CD14-positive monocyte (primary cell): Measurements from ENCODE around the gene MYO1H. TPM values are rescaled to one million over a fixed set of nuclear protein-coding genes. Genes with fewer than 3 reads are reported as not detected.

ENCODE experiments used
- DNase-seq, 3 donors: peaks; one replicate each; pipeline ENCODE4 v3.0.0-alpha.2; 2011 to 2022
- H2AFZ ChIP-seq: 2 replicates; pipeline ENCODE4 v1.6.0; 2012; ENCODE audit warnings: mild to moderate bottlenecking, low read depth, low read length, inconsistent platforms; ENCODE audit not compliant: insufficient read depth, poor library complexity, severe bottlenecking
- H3K27ac ChIP-seq, 2 donors: 1 replicate in 1 of 2; 2 replicates in 1 of 2; pipeline ENCODE4 v1.5.1; 2012 to 2013; ENCODE audit warnings: low read length in 2 of 2, control low read depth in 1 of 2, inconsistent platforms in 1 of 2, low read depth in 1 of 2, mild to moderate bottlenecking in 1 of 2
- H3K27me3 ChIP-seq, 2 donors: one replicate each; pipeline versions ENCODE4 v1.6.0 to v1.6.1; 2011 to 2013; ENCODE audit warnings: low read length in 2 of 2; ENCODE audit not compliant: control insufficient read depth in 2 of 2, insufficient read depth in 2 of 2
- H3K36me3 ChIP-seq, 2 donors: replicated peaks in 1 of 2; 1 replicate in 1 of 2; 2 replicates in 1 of 2; pipeline versions ENCODE4 v1.5.1 to v1.6.1; 2012 to 2013; ENCODE audit warnings: low read length in 2 of 2, control low read depth in 1 of 2, inconsistent platforms in 1 of 2, mild to moderate bottlenecking in 1 of 2; ENCODE audit not compliant: insufficient read depth in 2 of 2, control insufficient read depth in 1 of 2
- H3K4me1 ChIP-seq, 2 donors: 1 replicate in 1 of 2; 2 replicates in 1 of 2; pipeline versions ENCODE4 v1.5.1 to v1.6.1; 2012 to 2013; ENCODE audit warnings: low read length in 2 of 2, control low read depth in 1 of 2, inconsistent platforms in 1 of 2, mild to moderate bottlenecking in 1 of 2, moderate library complexity in 1 of 2; ENCODE audit not compliant: insufficient read depth in 2 of 2, control insufficient read depth in 1 of 2
- H3K4me2 ChIP-seq: replicated peaks from 2 replicates; pipeline ENCODE3; 2012; ENCODE audit warnings: low read length, moderate library complexity, mild to moderate bottlenecking; ENCODE audit not compliant: poor library complexity, severe bottlenecking; ENCODE audit errors: extremely low read depth
- H3K4me3 ChIP-seq, 3 experiments: fragments of 200-600 bp in 1 of 3; sonication (generic) in 1 of 3; replicated peaks in 1 of 3; 1 replicate in 2 of 3; 2 replicates in 1 of 3; pipeline ENCODE4 v1.5.1; 2011 to 2013; ENCODE audit warnings: low read length in 3 of 3, mild to moderate bottlenecking in 3 of 3, control low read depth in 2 of 3, low read depth in 2 of 3, inconsistent platforms in 1 of 3, moderate library complexity in 1 of 3
- H3K79me2 ChIP-seq: 2 replicates; pipeline ENCODE4 v1.6.0; 2012; ENCODE audit warnings: mild to moderate bottlenecking, control low read depth, inconsistent platforms, low read length, moderate library complexity; ENCODE audit not compliant: insufficient read depth
- H3K9ac ChIP-seq: 2 replicates; pipeline ENCODE4 v1.6.0; 2017; ENCODE audit warnings: low read length, mild to moderate bottlenecking; ENCODE audit not compliant: insufficient read depth, poor library complexity, severe bottlenecking
- H3K9me3 ChIP-seq, 2 donors: replicated peaks in 1 of 2; 1 replicate in 1 of 2; 2 replicates in 1 of 2; pipeline versions ENCODE4 v1.5.1 to v1.6.1; 2012 to 2013; ENCODE audit warnings: low read length in 2 of 2, control low read depth in 1 of 2; ENCODE audit not compliant: control insufficient read depth in 1 of 2, insufficient read depth in 1 of 2
- H4K20me1 ChIP-seq: 2 replicates; pipeline ENCODE4 v1.6.0; 2012; ENCODE audit warnings: mild to moderate bottlenecking, low read length, control low read depth, moderate library complexity; ENCODE audit not compliant: insufficient read depth
- H3K27ac Mint-ChIP-seq, 7 donors: one replicate each; pipeline ENCODE4 v1.8.0; 2020; ENCODE audit warnings: mild to moderate bottlenecking in 7 of 7, mixed read lengths in 7 of 7, moderate library complexity in 6 of 7, inconsistent platforms in 2 of 7
- H3K27me3 Mint-ChIP-seq, 3 donors: one replicate each; pipeline ENCODE4 v1.8.0; 2021 to 2022; ENCODE audit warnings: low read depth in 3 of 3, mild to moderate bottlenecking in 3 of 3, mixed read lengths in 3 of 3, moderate library complexity in 3 of 3, inconsistent platforms in 1 of 3
- H3K36me3 Mint-ChIP-seq, 2 donors: one replicate each; pipeline ENCODE4 v1.8.0; 2020; ENCODE audit warnings: mixed read lengths in 2 of 2, inconsistent platforms in 1 of 2, mild to moderate bottlenecking in 1 of 2
- H3K4me1 Mint-ChIP-seq: one replicate; pipeline ENCODE4 v1.8.0; 2020; ENCODE audit warnings: mild to moderate bottlenecking, mixed read lengths
- H3K4me3 Mint-ChIP-seq, 2 donors: one replicate each; pipeline ENCODE4 v1.8.0; 2020; ENCODE audit warnings: mild to moderate bottlenecking in 2 of 2, mixed read lengths in 2 of 2, moderate library complexity in 1 of 2
- H3K9me3 Mint-ChIP-seq, 7 donors: one replicate each; pipeline ENCODE4 v1.8.0; 2020 to 2022; ENCODE audit warnings: mixed read lengths in 7 of 7, mild to moderate bottlenecking in 6 of 7, moderate library complexity in 6 of 7, inconsistent platforms in 2 of 7
- CTCF ChIP-seq: fragments of 200-600 bp; IDR thresholded peaks from one replicate; pipeline ENCODE4 v1.8.0; 2022; ENCODE audit warnings: antibody characterized with exemption, mild to moderate bottlenecking
- WGBS: methylation state at CpG from one replicate; pipeline ENCODE4 v1.1.5; 2013; ENCODE audit warnings: missing lambda C conversion rate; ENCODE audit not compliant: insufficient coverage; 5-methylcytosine and 5-hydroxymethylcytosine counted together
- intact Hi-C, 2 donors: fragments of 100-400 bp; cut with micrococcal nuclease; formaldehyde crosslinking; loops; one replicate each; pipeline versions ENCODE4 v1.15.0 to v1.15.1; 2023
- polyA plus RNA-seq, 3 donors: library from polyadenylated mRNA; depleted of rRNA in 1 of 3; unstranded in 2 of 3; stranded (reverse) in 1 of 3; fragments of 300-500 nt in 2 of 3; fragments of >200 nt in 1 of 3; fragmentation: Illumina TruSeq in 2 of 3; gene quantifications; 1 replicate in 2 of 3; 2 replicates in 1 of 3; pipeline ENCODE4 v1.2.3, GENCODE V29; 2012 to 2021

Gene MYO1H
- polyA plus RNA-seq, 3 donors, result not detected

GRCh38 chr12:109305547-109305946 lies 42.2 kb upstream of the MYO1H start:
- H3K79me2 ChIP-seq, result no peaks in the 10 kb centered on the region
- no peaks in the 10 kb centered on the region for H3K36me3 ChIP-seq
- H3K9me3 ChIP-seq, result peaks cover 0 to 8% of the 10 kb centered on the region in 2 donors
- no peak overlapping the region for H3K4me2 ChIP-seq
- WGBS, result 91% methylated on average over 6 of the region's 6 CpGs
- no peak for DNase-seq
- Mint-ChIP-seq H3K9me3 (peaks cover 0 to 5% (median 3%) of the 10 kb centered on the region in 7 donors), H3K27me3 (peaks cover 54 to 55% (median 55%) of the 10 kb centered on the region in 3 donors), H3K36me3 (peaks cover 0 to 2% of the 10 kb centered on the region in 2 donors), H3K27ac (no peak overlapping the region), H3K4me3 (peak overlapping the region in 1 of 2 donors; percentile 51), H3K4me1 (peaks cover 12% of the 10 kb centered on the region)
- H3K9ac ChIP-seq, result no peak overlapping the region
- H3K27ac ChIP-seq, result no peak overlapping the region
- peaks cover 0 to 7% of the 10 kb centered on the region in 2 donors for H3K4me1 ChIP-seq
- H2AFZ ChIP-seq, result no peak overlapping the region
- intact Hi-C loops, result no loop called here
- H3K4me3 ChIP-seq, result no peak overlapping the region
- TF ChIP-seq CTCF, result no peak
- H3K27me3 ChIP-seq, result peaks cover 30 to 46% of the 10 kb centered on the region in 2 donors
- H4K20me1 ChIP-seq, result no peaks in the 10 kb centered on the region

- intact Hi-C loops, result no loop called here
- Mint-ChIP-seq H3K27me3 (peaks cover 67 to 70% (median 68%) of the 10 kb centered on the region in 3 donors), H3K4me3 (peak overlapping the region in 1 of 2 donors; percentile 69), H3K4me1 (peaks cover 14% of the 10 kb centered on the region), H3K9me3 (peaks cover 0 to 5% (median 3%) of the 10 kb centered on the region in 7 donors), H3K27ac (no peak overlapping the region), H3K36me3 (peaks cover 0 to 5% of the 10 kb centered on the region in 2 donors)
- no peaks in the 10 kb centered on the region for H3K36me3 ChIP-seq
- 59% methylated on average over 8 of the region's 9 CpGs for WGBS
- peaks cover 0 to 8% of the 10 kb centered on the region in 2 donors for H3K9me3 ChIP-seq
- DNase-seq, result no peak
- no peaks in the 10 kb centered on the region for H4K20me1 ChIP-seq
- no peak overlapping the region for H3K27ac ChIP-seq
- no peak for TF ChIP-seq CTCF
- no peak overlapping the region for H3K4me2 ChIP-seq
- H3K79me2 ChIP-seq, result no peaks in the 10 kb centered on the region
- H3K9ac ChIP-seq, result no peak overlapping the region
- H3K27me3 ChIP-seq, result peaks cover 44 to 60% of the 10 kb centered on the region in 2 donors
- peaks cover 0 to 7% of the 10 kb centered on the region in 2 donors for H3K4me1 ChIP-seq
- H3K4me3 ChIP-seq, result no peak overlapping the region
- H2AFZ ChIP-seq, result no peak overlapping the region
These were observed 40.6 kb upstream of the MYO1H start for GRCh38 chr12:109307051-109307450.
